HEK293 (cell line): ENCODE measurements around the gene TCEANC2.

Experiments
- CTCF ChIA-PET: fragments of 350-600 bp; formaldehyde crosslinking; extraction: SDS; loops from one replicate; lab custom pipeline; 2021; ENCODE audit warnings: antibody characterized with exemption; lab: Yijun Ruan, JAX
- POLR2A ChIA-PET: fragments of 300-600 bp; formaldehyde crosslinking; extraction: SDS; loops from one replicate; lab custom pipeline; 2020; ENCODE audit warnings: antibody characterized with exemption, inconsistent platforms; lab: Yijun Ruan, JAX
- H3K27ac ChIP-seq: fragments of 200-500 bp; sonication (Bioruptor generic); 2 replicates; pipeline ENCODE4 v1.5.1; 2014; ENCODE audit warnings: low read depth, low read length, control low read depth, inconsistent platforms; ENCODE audit errors: extremely low read depth
- H3K36me3 ChIP-seq, 2 experiments: fragments of 200-500 bp in 1 of 2; sonication (Bioruptor generic) in 1 of 2; 1 replicate in 1 of 2; 2 replicates in 1 of 2; pipeline ENCODE4 v1.5.1; 2014 to 2017; ENCODE audit warnings: inconsistent platforms in 2 of 2, low read length in 2 of 2; ENCODE audit not compliant: control insufficient read depth in 2 of 2, insufficient read depth in 1 of 2
- H3K4me1 ChIP-seq: fragments of 200-500 bp; sonication (Bioruptor generic); 2 replicates; pipeline ENCODE4 v1.5.1; 2014; ENCODE audit warnings: mild to moderate bottlenecking, low read length, inconsistent platforms; ENCODE audit not compliant: control insufficient read depth, insufficient read depth
- H3K4me3 ChIP-seq: 2 replicates; pipeline ENCODE4 v1.5.1; 2011; ENCODE audit warnings: low read depth, mild to moderate bottlenecking, control low read depth, low read length, moderate library complexity
- H3K9me3 ChIP-seq: fragments of 200-500 bp; sonication (Bioruptor generic); 2 replicates; pipeline ENCODE4 v1.5.1; 2014; ENCODE audit warnings: low read depth, low read length, inconsistent platforms; ENCODE audit not compliant: control insufficient read depth, insufficient read depth
- BCL11A ChIP-seq: fragments of 450-650 bp; formaldehyde crosslinking; IDR thresholded peaks from 2 replicates; pipeline ENCODE4 v1.5.1; 2016; ENCODE audit warnings: low read depth, missing biosample characterization, missing genetic modification characterization
- ELK4 ChIP-seq: IDR thresholded peaks from 2 replicates; pipeline ENCODE4 v1.6.1; 2011; ENCODE audit warnings: mild to moderate bottlenecking, low read depth, low read length, borderline replicate concordance
- FEZF1 ChIP-seq: fragments of 450-650 bp; formaldehyde crosslinking; IDR thresholded peaks from 2 replicates; pipeline ENCODE4 v1.5.1; 2016; ENCODE audit warnings: missing biosample characterization, missing genetic modification characterization
- PRDM6 ChIP-seq: fragments of 450-650 bp; formaldehyde crosslinking; IDR thresholded peaks from 2 replicates; pipeline ENCODE4 v1.5.1; 2017; ENCODE audit warnings: missing biosample characterization, missing genetic modification characterization
- SCRT2 ChIP-seq: fragments of 450-650 bp; formaldehyde crosslinking; IDR thresholded peaks from 2 replicates; pipeline ENCODE4 v1.5.1; 2016; ENCODE audit warnings: missing biosample characterization, missing genetic modification characterization
- TRIM28 ChIP-seq: IDR thresholded peaks from 2 replicates; pipeline ENCODE4 v1.6.1; 2011; ENCODE audit warnings: low read length, control low read depth, borderline replicate concordance
- ZBTB17 ChIP-seq: fragments of 450-650 bp; formaldehyde crosslinking; IDR thresholded peaks from 2 replicates; pipeline ENCODE4 v1.5.1; 2016; ENCODE audit warnings: missing biosample characterization, missing genetic modification characterization
- ZBTB20 ChIP-seq: fragments of 450-650 bp; formaldehyde crosslinking; IDR thresholded peaks from 2 replicates; pipeline ENCODE4 v1.5.1; 2016; ENCODE audit warnings: missing biosample characterization, missing genetic modification characterization
- ZBTB49 ChIP-seq: fragments of 450-650 bp; formaldehyde crosslinking; IDR thresholded peaks from 2 replicates; pipeline ENCODE4 v1.5.1; 2016; ENCODE audit warnings: missing biosample characterization, missing genetic modification characterization, low read depth
- ZFHX2 ChIP-seq: fragments of 450-650 bp; formaldehyde crosslinking; conservative IDR thresholded peaks from 2 replicates; pipeline ENCODE4 v1.5.1; 2016; ENCODE audit warnings: missing biosample characterization, missing genetic modification characterization
- ZNF121 ChIP-seq: fragments of 450-650 bp; formaldehyde crosslinking; IDR thresholded peaks from 2 replicates; pipeline ENCODE4 v1.5.1; 2016; ENCODE audit warnings: missing biosample characterization, missing genetic modification characterization
- ZNF266 ChIP-seq: fragments of 450-650 bp; formaldehyde crosslinking; IDR thresholded peaks from 2 replicates; pipeline ENCODE4 v1.5.1; 2016; ENCODE audit warnings: missing biosample characterization, missing genetic modification characterization, low read depth
- ZNF335 ChIP-seq: fragments of 450-650 bp; formaldehyde crosslinking; conservative IDR thresholded peaks from 2 replicates; pipeline ENCODE4 v1.5.1; 2016; ENCODE audit warnings: missing biosample characterization, missing genetic modification characterization
- ZNF341 ChIP-seq: fragments of 450-650 bp; formaldehyde crosslinking; IDR thresholded peaks from 2 replicates; pipeline ENCODE4; 2016; ENCODE audit warnings: low read depth, missing biosample characterization, missing genetic modification characterization
- ZNF433 ChIP-seq: fragments of 450-650 bp; formaldehyde crosslinking; IDR thresholded peaks from 2 replicates; pipeline ENCODE4 v1.5.1; 2016; ENCODE audit warnings: missing biosample characterization, missing genetic modification characterization, low read depth
- ZNF48 ChIP-seq: fragments of 450-650 bp; formaldehyde crosslinking; IDR thresholded peaks from 2 replicates; pipeline ENCODE4 v1.5.1; 2016; ENCODE audit warnings: missing biosample characterization, missing genetic modification characterization
- ZNF513 ChIP-seq: fragments of 450-650 bp; IDR thresholded peaks from 2 replicates; pipeline ENCODE4 v1.5.1; 2018; ENCODE audit warnings: missing biosample characterization, missing genetic modification characterization
- ZNF571 ChIP-seq: fragments of 450-650 bp; formaldehyde crosslinking; IDR thresholded peaks from 2 replicates; pipeline ENCODE4 v1.5.0; 2017; ENCODE audit warnings: missing biosample characterization, missing genetic modification characterization
- ZNF585B ChIP-seq: fragments of 450-650 bp; formaldehyde crosslinking; IDR thresholded peaks from 2 replicates; pipeline ENCODE4 v1.5.1; 2016; ENCODE audit warnings: missing biosample characterization, missing genetic modification characterization
- ZNF621 ChIP-seq: fragments of 450-650 bp; formaldehyde crosslinking; IDR thresholded peaks from 2 replicates; pipeline ENCODE4 v1.5.1; 2017; ENCODE audit warnings: missing biosample characterization, missing genetic modification characterization
- ZNF629 ChIP-seq: fragments of 450-650 bp; formaldehyde crosslinking; IDR thresholded peaks from 2 replicates; pipeline ENCODE4 v1.5.1; 2017; ENCODE audit warnings: missing biosample characterization, missing genetic modification characterization
- ZNF670 ChIP-seq: fragments of 450-650 bp; formaldehyde crosslinking; IDR thresholded peaks from 2 replicates; pipeline ENCODE4 v1.5.1; 2016; ENCODE audit warnings: missing biosample characterization, missing genetic modification characterization, low read depth
- ZNF707 ChIP-seq: fragments of 450-650 bp; formaldehyde crosslinking; IDR thresholded peaks from 2 replicates; pipeline ENCODE4 v1.5.1; 2016; ENCODE audit warnings: missing biosample characterization, missing genetic modification characterization
- ZSCAN16 ChIP-seq: fragments of 450-650 bp; formaldehyde crosslinking; IDR thresholded peaks from 2 replicates; pipeline ENCODE4 v1.5.1; 2016; ENCODE audit warnings: missing biosample characterization, missing genetic modification characterization
- ZSCAN5A ChIP-seq: fragments of 450-650 bp; formaldehyde crosslinking; IDR thresholded peaks from 2 replicates; pipeline ENCODE4 v1.5.1; 2016; ENCODE audit warnings: missing biosample characterization, missing genetic modification characterization

TCEANC2 gene

GRCh38 chr1:54114001-54114400 is 60.6 kb downstream of the TCEANC2 start:
- CTCF ChIA-PET = interaction anchor here (0.6 to 2.9 kb wide), 5 partner anchors 9 to 121 kb away, joined by 3 to 12 read pairs (median 5); no protein-coding TSS in a partner anchor
- TF ChIP-seq ZBTB20 (tag by site-specific recombination) = no peak
- no peak for TF ChIP-seq ZNF48 (tag by site-specific recombination)
- no peak for TF ChIP-seq FEZF1 (tag by site-specific recombination)
- TF ChIP-seq ZNF571 (tag by site-specific recombination) = no peak
- TF ChIP-seq ZNF266 (tag by site-specific recombination) = no peak
- TF ChIP-seq PRDM6 = no peak
- no peak for TF ChIP-seq ZNF707
- no peak for TF ChIP-seq ZNF621
- no peak for TF ChIP-seq ZFHX2 (tag by site-specific recombination)
- no peak for TF ChIP-seq ZSCAN16 (tag by site-specific recombination)
- TF ChIP-seq ZNF341 (tag by site-specific recombination) = no peak
- TF ChIP-seq ZNF670 = no peak
- TF ChIP-seq ZNF585B (tag by site-specific recombination) = no peak
- no peak for TF ChIP-seq ZSCAN5A (tag by site-specific recombination)
- TF ChIP-seq ELK4 = no peak
- no peak for TF ChIP-seq ZNF433
- TF ChIP-seq ZNF629 (tag by site-specific recombination) = no peak
- TF ChIP-seq ZNF335 (tag by site-specific recombination) = no peak
- TF ChIP-seq ZBTB49 (tag by site-specific recombination) = no peak
- TF ChIP-seq, all 188 proteins: peak for 0
- no peaks in the 10 kb centered on the region for H3K4me1 ChIP-seq
- H3K36me3 ChIP-seq = no peaks in the 10 kb centered on the region
- no peak overlapping the region for H3K27ac ChIP-seq
- H3K4me3 ChIP-seq = no peak overlapping the region
- H3K9me3 ChIP-seq = no peaks in the 10 kb centered on the region
- POLR2A ChIA-PET = no interaction called here

- Histone ChIP-seq H3K9me3 (no peaks in the 10 kb centered on the region), H3K4me1 (no peaks in the 10 kb centered on the region), H3K36me3 (no peaks in the 10 kb centered on the region), H3K27ac (no peak overlapping the region), H3K4me3 (no peak overlapping the region)
- ChIA-PET POLR2A (no interaction called here), CTCF (interaction anchor here (0.6 to 2.9 kb wide), 5 partner anchors 11 to 155 kb away, joined by 3 to 12 read pairs (median 5); no protein-coding TSS in a partner anchor)
- TF ChIP-seq SCRT2 (tag by site-specific recombination) (no peak), BCL11A (tag by site-specific recombination) (no peak), ZNF513 (tag by site-specific recombination) (no peak), ZBTB20 (tag by site-specific recombination) (0 out of 2 replicates have a peak, but pooled peaks have one; percentile 32), TRIM28 (peak; percentile 15; the same call in 1 of the 2 replicates), ZNF341 (tag by site-specific recombination) (peak; percentile 64), ZBTB17 (tag by site-specific recombination) (0 out of 2 replicates have a peak, but pooled peaks have one; percentile 26), ZNF121 (tag by site-specific recombination) (no peak), ELK4 (no peak)
These were observed 61.5 kb downstream of the TCEANC2 start for GRCh38 chr1:54114955-54115354.
